OCI-LY7 (cell line): Measurements from ENCODE around the gene LRP8. TPM values are rescaled to one million over a fixed set of nuclear protein-coding genes. Genes with fewer than 3 reads are reported as not detected.

Experiments used
- BruUV-seq: library from RNA; stranded (reverse); fragments of 400-500 nt; replicated peaks from 2 replicates; lab custom pipeline; 2021; lab: Mats Ljungman, UMichigan
- CTCF ChIA-PET: fragments of 300-600 bp; sonication (Branson Sonifier 250); formaldehyde crosslinking; loops from one replicate; lab custom pipeline; 2022; ENCODE audit warnings: antibody characterized with exemption; ENCODE audit not compliant: unreplicated experiment; lab: Charles Lee
- POLR2A ChIA-PET: fragments of 300-600 bp; sonication (Branson Sonifier 250); formaldehyde crosslinking; loops from one replicate; lab custom pipeline; 2022; ENCODE audit warnings: antibody characterized with exemption; lab: Charles Lee
- DNase-seq: peaks from one replicate; pipeline ENCODE4 v3.0.0-alpha.2; 2015; ENCODE audit warnings: low spot score
- H2AFZ ChIP-seq: fragments of 200-600 bp; sonication (generic), shearing (Covaris generic); 2 replicates; pipeline ENCODE4 v1.6.1; 2014; ENCODE audit warnings: mild to moderate bottlenecking, antibody characterized with exemption, low read length, moderate library complexity
- H3K27ac ChIP-seq: fragments of 200-600 bp; sonication (generic); 2 replicates; pipeline ENCODE4 v1.5.1; 2014; ENCODE audit warnings: mixed run types, low read depth, mild to moderate bottlenecking, moderate library complexity, low read length, inconsistent platforms; ENCODE audit not compliant: poor library complexity, severe bottlenecking
- H3K36me3 ChIP-seq: fragments of 200-600 bp; sonication (generic); 2 replicates; pipeline ENCODE4 v1.6.1; 2014; ENCODE audit warnings: mild to moderate bottlenecking, antibody characterized with exemption, low read length, moderate library complexity, mixed read lengths; ENCODE audit not compliant: insufficient read depth
- H3K4me1 ChIP-seq: fragments of 200-600 bp; sonication (generic); 2 replicates; pipeline ENCODE4 v1.5.1; 2014; ENCODE audit warnings: mild to moderate bottlenecking, low read length; ENCODE audit not compliant: insufficient read depth, poor library complexity, severe bottlenecking
- H3K4me2 ChIP-seq: fragments of 200-600 bp; sonication (generic); 2 replicates; pipeline ENCODE4 v1.6.1; 2014; ENCODE audit warnings: mild to moderate bottlenecking, low read length
- H3K4me3 ChIP-seq: fragments of 200-600 bp; sonication (generic); 2 replicates; pipeline ENCODE4 v1.5.1; 2014; ENCODE audit warnings: mild to moderate bottlenecking, low read depth, low read length; ENCODE audit not compliant: poor library complexity, severe bottlenecking
- H3K79me2 ChIP-seq: fragments of 200-600 bp; sonication (generic); 2 replicates; pipeline ENCODE4 v1.6.1; 2016; ENCODE audit warnings: low read depth, mild to moderate bottlenecking, low read length, moderate library complexity, mixed read lengths; ENCODE audit not compliant: insufficient read depth
- H3K9me2 ChIP-seq: fragments of 200-600 bp; sonication (generic); 2 replicates; pipeline ENCODE4 v1.6.1; 2016; ENCODE audit warnings: mild to moderate bottlenecking, low read length, mixed read lengths; ENCODE audit not compliant: insufficient read depth
- H3K9me3 ChIP-seq: fragments of 200-600 bp; sonication (generic); 2 replicates; pipeline ENCODE4 v1.6.1; 2014; ENCODE audit warnings: mild to moderate bottlenecking, mixed run types, low read length, mixed read lengths
- H4K20me1 ChIP-seq: fragments of 200-600 bp; sonication (generic); 2 replicates; pipeline ENCODE4 v1.6.1; 2014; ENCODE audit warnings: mild to moderate bottlenecking, antibody characterized with exemption, low read length, moderate library complexity, mixed read lengths; ENCODE audit not compliant: insufficient read depth
- CTCF ChIP-seq: fragments of 200-600 bp; sonication (generic); conservative IDR thresholded peaks from 2 replicates; pipeline ENCODE4 v1.5.1; 2014; ENCODE audit warnings: mild to moderate bottlenecking, antibody characterized with exemption, low read length, moderate library complexity, mixed read lengths
- EZH2phosphoT487 ChIP-seq: fragments of 200-600 bp; sonication (generic); IDR thresholded peaks from 2 replicates; pipeline ENCODE4 v1.6.1; 2018; ENCODE audit warnings: low read depth, borderline replicate concordance, mild to moderate bottlenecking, mixed run types, antibody characterized with exemption, low read length, moderate library complexity, mixed read lengths
- intact Hi-C: fragments of 100-400 bp; cut with micrococcal nuclease; formaldehyde crosslinking; loops from one replicate; pipeline ENCODE4 v1.10.0; 2022; ENCODE audit not compliant: unreplicated experiment
- total RNA-seq, 2 experiments: library from RNA; depleted of rRNA in 1 of 2; stranded (reverse); fragments of >200 nt in 1 of 2; shearing (Covaris generic) in 1 of 2; gene quantifications; 2 replicates each; pipeline ENCODE4 v1.2.3, GENCODE V29; 2014 to 2022

The LRP8 gene
- total RNA-seq, 2 experiments from 2014 or later = 65.6 to 70.0 TPM

- no TSS peak for BruUV-seq
- Histone ChIP-seq H3K4me2 (no peak overlapping the region), H3K9me2 (no peaks in the 10 kb centered on the region), H3K4me1 (peaks cover 4% of the 10 kb centered on the region), H3K36me3 (peaks cover 97% of the 10 kb centered on the region), H3K9me3 (no peaks in the 10 kb centered on the region), H3K4me3 (no peak overlapping the region), H2AFZ (no peak overlapping the region), H4K20me1 (no peaks in the 10 kb centered on the region; the same call in 1 of the 2 replicates), H3K79me2 (peaks cover 16% of the 10 kb centered on the region), H3K27ac (no peak overlapping the region)
- no peak for TF ChIP-seq CTCF
- no peak for TF ChIP-seq EZH2phosphoT487
- DNase-seq = no peak
- ChIA-PET CTCF (no interaction called here), POLR2A (interaction anchor here (1.7 kb wide), 1 partner anchor 11 kb away, joined by 3 read pairs; no protein-coding TSS in a partner anchor)
- intact Hi-C loops = no loop called here
These were observed 12.1 kb downstream of the LRP8 start for GRCh38 chr1:53315456-53316423.

GRCh38 chr1:53315046-53315445 is 12.8 kb downstream of the LRP8 start:
- H3K4me2 ChIP-seq = no peak overlapping the region
- peaks cover 97% of the 10 kb centered on the region for H3K36me3 ChIP-seq
- H3K79me2 ChIP-seq = peaks cover 16% of the 10 kb centered on the region
- no peaks in the 10 kb centered on the region; the same call in 1 of the 2 replicates for H4K20me1 ChIP-seq
- CTCF ChIA-PET = no interaction called here
- H3K4me3 ChIP-seq = no peak overlapping the region
- intact Hi-C loops = no loop called here
- H3K9me3 ChIP-seq = no peaks in the 10 kb centered on the region
- no TSS peak for BruUV-seq
- no peak overlapping the region for H2AFZ ChIP-seq
- no peaks in the 10 kb centered on the region for H3K9me2 ChIP-seq
- TF ChIP-seq CTCF = no peak
- TF ChIP-seq EZH2phosphoT487 = no peak
- no peak overlapping the region for H3K27ac ChIP-seq
- no peak for DNase-seq
- POLR2A ChIA-PET = interaction anchor here (0.7 kb wide), 1 partner anchor 11 kb away, joined by 3 read pairs; no protein-coding TSS in a partner anchor
- peaks cover 4% of the 10 kb centered on the region for H3K4me1 ChIP-seq

- no peak overlapping the region for H2AFZ ChIP-seq
- H3K9me2 ChIP-seq = no peaks in the 10 kb centered on the region
- H4K20me1 ChIP-seq = no peaks in the 10 kb centered on the region; the same call in 1 of the 2 replicates
- CTCF ChIA-PET = no interaction called here
- BruUV-seq = no TSS peak
- H3K4me1 ChIP-seq = peaks cover 4% of the 10 kb centered on the region
- intact Hi-C loops = no loop called here
- peaks cover 16% of the 10 kb centered on the region for H3K79me2 ChIP-seq
- TF ChIP-seq EZH2phosphoT487 (no peak), CTCF (no peak)
- no peak overlapping the region for H3K27ac ChIP-seq
- POLR2A ChIA-PET = interaction anchor here (0.7 kb wide), 1 partner anchor 12 kb away, joined by 3 read pairs; no protein-coding TSS in a partner anchor
- no peak overlapping the region for H3K4me2 ChIP-seq
- DNase-seq = no peak
- H3K9me3 ChIP-seq = no peaks in the 10 kb centered on the region
- peaks cover 97% of the 10 kb centered on the region for H3K36me3 ChIP-seq
- H3K4me3 ChIP-seq = no peak overlapping the region
These were observed 13.3 kb downstream of the LRP8 start for GRCh38 chr1:53314606-53315005.
